NAMALWA (cell line): ENCODE data around the gene CCND1.
A peak's percentile ranks its signal among the peaks of the same experiment; 100 is the strongest.

ENCODE experiments used
- DNase-seq: peaks from one replicate; pipeline ENCODE4 v3.0.0-alpha.2; 2015; ENCODE audit warnings: low spot score

The CCND1 gene

GRCh38 chr11:69654001-69654659 lies 13.2 kb downstream of the CCND1 start:
- DNase-seq: no peak

DNA sequence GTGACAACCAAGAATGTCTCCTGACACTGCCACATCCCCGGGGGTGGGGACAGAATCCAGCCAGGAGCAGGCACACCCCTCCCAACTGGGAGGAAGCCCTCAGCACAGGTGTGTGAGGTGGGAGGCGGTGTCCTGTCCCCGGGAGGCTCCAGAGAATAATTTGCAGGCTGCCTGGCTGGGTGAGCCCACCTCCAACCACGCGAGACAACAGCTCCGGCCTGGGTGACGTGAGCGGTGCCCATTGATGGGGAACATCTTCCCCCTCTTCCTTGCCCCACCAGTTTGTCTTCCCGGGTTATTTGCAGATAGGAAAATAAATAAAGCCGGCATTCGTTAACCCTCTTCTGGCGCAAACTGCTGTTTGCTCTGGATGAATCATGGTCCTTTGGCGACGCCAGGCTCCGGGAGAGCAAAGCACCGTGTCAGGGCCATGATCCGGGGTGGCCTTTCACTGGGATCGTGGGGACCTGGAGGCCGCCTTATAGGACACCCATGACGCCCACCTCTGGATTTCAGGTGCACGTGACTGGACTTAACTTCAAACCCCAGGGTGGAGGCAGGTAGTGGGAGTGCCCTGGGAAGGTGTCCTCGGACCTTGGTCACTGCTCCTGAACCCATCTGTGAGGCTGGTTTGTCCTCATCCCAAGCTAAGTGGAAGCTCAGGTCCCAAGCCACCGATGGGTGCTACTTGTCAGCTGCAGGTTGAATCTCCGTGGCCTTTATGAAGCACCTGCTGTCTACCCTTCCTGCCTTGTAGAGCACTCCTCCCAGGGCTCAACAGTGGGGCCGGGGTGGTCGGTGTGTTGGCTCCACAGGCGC lies 13.9 kb downstream of the CCND1 start:
- DNase-seq: no peak

DNA sequence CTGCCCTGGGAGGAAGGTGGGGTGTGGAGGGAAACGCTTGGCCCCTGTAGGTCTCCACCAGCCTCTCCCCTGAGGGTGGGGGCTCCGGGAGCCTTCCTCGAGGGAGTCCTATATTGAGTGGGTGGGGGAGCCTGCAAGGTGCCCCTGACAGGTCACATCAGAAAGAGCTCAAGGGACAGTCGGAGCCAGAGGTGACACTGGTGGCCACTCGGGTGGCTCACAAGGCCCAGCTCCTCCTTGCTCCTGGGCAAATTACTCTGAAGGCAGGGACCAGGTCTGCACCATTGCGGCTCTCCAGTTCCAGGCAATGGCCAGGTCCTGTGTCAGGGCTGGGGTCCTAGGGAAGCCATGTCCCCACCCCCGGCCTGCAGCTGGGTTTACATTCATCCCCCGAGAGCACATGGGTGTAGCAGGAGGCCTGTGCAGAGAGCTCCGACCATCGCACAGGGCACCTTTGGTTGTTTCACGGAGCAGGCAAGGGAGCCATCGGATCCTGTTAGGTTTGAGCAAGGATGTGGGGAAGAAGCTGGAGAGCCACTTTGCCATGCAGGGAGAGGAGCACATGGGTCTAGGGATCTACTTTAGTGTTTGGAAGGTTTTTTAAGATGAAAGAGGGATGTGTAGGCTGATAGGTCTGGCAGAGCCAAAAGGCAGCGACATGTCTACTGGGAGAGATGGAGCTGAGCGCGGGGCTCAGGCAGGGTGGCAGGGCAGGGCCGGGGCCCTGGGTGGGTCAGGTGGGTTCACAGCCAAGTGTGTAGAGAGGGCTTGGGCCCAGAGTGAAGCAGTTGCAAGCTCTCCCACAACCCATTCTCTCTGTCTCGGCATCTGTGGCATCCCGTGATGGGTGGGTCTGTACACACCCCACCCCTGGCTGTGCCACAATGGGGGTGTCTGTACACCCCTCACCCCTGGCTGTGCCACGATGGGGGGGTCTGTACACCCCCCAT lies 14.8 kb downstream of the CCND1 start:
- no peak for DNase-seq

GRCh38 chr11:69656536-69657455 lies 15.8 kb downstream of the CCND1 start:
- DNase-seq: no peak

GRCh38 chr11:69657456-69657910 lies 16.5 kb downstream of the CCND1 start:
- DNase-seq: no peak

GRCh38 chr11:69657911-69658625 lies 17.1 kb downstream of the CCND1 start:
- no peak for DNase-seq

DNA sequence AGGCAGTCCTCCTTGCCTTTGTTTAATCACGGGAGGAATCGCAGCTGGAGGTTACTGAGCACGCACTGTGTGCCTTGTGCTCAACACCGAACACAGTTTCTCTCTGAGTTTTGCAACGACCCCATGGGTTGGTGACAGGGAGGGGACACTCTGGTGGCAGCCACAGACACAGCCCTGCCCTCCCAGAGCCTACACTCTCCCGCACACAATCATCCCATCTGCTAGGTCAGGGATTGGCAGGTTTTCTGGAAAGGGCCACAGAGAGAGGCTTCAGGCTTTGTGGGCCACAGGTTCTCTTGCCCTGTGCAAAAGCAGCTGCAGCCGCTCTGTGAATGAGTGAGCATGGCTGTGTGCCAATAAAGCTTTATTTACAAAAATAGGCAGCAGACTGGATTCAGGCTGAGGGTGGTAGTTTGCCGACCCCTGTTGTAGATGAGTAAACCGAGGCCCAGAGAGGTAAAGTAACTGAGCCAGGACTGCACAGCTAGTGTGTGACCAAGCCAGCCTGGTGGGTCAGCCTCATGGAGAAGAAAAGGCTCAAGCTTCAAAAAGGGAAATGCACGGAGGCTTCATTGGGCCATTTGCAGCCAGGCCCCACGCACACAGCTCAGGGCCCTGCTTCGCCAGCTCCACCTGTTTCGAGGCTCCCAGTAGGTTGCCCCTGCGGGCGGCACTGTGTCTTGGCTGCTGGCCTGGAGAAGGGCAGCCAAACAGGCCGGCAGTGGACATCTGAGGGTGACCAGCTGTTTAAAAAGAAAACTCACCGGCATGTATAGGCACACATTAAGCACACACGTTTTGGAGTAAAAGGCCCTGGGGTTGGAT lies 17.9 kb downstream of the CCND1 start:
- DNase-seq: no peak

- no peak for DNase-seq
Measured at GRCh38 chr11:69659591-69659990, 18.6 kb downstream of the CCND1 start.

DNA sequence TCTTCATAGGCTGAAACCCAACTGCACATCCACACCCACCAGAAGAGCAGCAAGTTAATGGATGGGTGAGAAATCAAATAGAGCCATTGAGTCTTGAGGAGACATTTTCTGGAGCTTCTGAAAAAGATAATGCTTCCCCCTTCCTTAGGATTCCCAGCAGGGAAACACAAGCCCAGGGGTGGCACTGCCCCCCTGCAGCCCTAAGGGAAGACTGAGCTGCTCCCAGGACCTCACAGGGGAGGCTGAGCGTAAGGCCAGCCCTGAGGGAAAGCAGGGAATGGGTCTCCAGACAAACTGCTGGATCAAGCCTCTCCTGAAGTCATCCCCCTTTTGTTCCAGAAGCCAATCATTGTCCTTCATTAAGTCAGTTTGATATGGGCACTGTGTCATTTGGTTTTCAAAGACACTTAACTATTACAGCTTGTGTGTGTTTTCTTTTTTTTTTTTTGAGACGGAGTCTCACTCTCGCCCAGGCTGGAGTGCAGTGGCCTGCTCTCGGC lies 19.1 kb downstream of the CCND1 start:
- no peak for DNase-seq

- DNase-seq: no peak
Measured at GRCh38 chr11:69661413-69661715, 20.4 kb downstream of the CCND1 start.

GRCh38 chr11:69662021-69662698 lies 21.2 kb downstream of the CCND1 start:
- peak; percentile 37 for DNase-seq

- DNase-seq: no peak
Measured at GRCh38 chr11:69662806-69663205, 21.9 kb downstream of the CCND1 start.

DNA sequence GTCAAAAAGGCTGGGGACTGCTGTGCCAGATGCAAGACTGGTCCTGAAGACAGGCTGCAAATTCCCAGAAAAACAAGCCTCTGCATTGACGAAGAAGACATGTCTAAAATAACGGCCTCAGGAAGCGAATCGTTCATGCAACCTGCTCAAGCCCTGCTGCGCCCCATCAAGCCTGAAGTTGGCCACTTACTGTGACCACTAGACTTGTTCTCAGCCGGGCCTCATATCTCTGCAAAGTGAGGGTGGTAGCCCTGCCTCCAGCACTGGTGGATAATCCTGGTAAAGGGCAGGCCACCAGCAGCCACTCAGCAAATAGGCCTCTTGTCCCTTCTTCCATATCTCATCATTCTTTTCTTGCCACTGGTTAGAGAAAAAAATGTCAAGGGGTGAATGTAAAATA lies 22.4 kb downstream of the CCND1 start:
- DNase-seq: no peak

DNA sequence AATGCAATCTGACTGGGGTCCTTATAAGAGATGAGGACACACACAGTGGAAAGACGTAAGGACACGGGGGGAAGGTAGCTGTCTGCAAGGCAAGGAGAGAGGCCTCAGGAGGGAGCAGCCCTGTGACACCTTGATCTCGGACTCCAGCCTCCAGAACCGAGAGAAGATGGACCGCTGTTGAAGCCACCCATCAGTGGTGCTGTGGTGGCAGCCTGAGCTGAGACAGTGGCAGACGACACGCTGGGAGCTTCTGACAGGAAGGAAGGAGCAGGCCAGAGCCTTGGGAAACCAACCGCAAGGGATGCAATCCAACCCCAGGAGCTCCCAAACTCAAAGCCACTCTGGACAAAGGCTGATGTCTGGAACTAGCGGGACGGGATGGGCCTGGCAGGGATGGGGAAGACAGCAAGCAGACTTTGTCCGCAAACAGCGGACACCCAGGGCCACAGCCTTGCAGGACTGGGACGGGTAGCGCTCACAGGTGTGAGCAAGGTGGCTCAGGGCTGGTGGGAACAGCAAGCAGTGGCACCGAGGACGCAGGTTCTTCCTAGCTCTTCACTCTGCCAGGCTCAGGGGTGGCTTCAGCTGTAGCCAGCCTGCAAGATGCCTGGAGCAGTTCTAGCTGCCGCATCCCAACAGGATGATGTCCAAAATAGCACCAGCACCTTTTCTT lies 23.3 kb downstream of the CCND1 start:
- no peak for DNase-seq

DNA sequence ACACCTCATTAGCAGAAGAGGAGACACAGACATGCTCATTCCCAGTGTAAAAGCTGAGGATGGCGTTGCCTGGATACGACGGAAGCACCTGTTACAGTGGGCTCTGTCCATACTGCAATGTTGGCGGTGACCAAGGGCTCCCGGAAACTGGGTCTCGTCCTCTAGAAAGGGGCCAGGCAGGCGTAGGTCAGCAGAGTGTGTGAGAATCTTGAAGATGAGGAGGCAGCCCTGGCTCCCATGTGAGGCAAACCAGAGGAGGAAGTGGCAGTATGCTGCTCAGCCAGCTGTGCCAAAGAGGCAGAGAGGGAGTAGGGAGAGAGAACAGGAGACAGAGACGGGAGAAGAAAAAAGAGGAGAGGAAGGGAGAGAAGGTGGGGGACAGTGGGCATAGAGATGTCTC lies 23.9 kb downstream of the CCND1 start:
- DNase-seq: no peak

- no peak for DNase-seq
Measured at GRCh38 chr11:69665669-69666068, 24.7 kb downstream of the CCND1 start.

- DNase-seq: no peak
Measured at GRCh38 chr11:69666261-69666660, 25.3 kb downstream of the CCND1 start.

GRCh38 chr11:69666752-69667536 lies 26.0 kb downstream of the CCND1 start:
- no peak for DNase-seq
